ENCODE data around the gene RBM12.

DNA sequence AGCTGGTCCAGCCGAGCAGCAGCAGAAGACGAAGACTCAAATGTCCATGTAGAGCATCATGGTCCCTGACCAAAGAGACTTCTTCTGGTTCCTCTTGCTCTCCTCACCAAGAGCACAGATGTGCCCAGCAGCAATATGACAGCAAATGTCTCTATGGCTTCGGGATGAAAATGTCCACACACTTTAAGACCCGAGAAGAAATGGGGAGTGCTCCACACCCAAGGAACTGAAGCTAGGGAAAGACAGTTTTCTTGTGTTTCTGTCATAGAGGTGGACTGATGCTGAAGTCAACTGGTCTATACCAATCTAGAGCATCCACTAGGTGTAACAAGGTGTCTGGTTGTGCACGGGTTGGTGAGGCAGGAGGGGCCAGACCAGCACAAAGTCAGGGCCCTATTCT, 4.5 kb upstream of the RBM12 start:
- TF ChIP-seq, protein P1, sequence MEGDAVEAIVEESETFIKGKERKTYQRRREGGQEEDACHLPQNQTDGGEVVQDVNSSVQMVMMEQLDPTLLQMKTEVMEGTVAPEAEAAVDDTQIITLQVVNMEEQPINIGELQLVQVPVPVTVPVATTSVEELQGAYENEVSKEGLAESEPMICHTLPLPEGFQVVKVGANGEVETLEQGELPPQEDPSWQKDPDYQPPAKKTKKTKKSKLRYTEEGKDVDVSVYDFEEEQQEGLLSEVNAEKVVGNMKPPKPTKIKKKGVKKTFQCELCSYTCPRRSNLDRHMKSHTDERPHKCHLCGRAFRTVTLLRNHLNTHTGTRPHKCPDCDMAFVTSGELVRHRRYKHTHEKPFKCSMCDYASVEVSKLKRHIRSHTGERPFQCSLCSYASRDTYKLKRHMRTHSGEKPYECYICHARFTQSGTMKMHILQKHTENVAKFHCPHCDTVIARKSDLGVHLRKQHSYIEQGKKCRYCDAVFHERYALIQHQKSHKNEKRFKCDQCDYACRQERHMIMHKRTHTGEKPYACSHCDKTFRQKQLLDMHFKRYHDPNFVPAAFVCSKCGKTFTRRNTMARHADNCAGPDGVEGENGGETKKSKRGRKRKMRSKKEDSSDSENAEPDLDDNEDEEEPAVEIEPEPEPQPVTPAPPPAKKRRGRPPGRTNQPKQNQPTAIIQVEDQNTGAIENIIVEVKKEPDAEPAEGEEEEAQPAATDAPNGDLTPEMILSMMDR (IDR thresholded peaks at IDR 0.05) = no peak
- TF ChIP-seq EZH2 (IDR thresholded peaks at IDR 0.05; ENCODE audit: borderline replicate concordance, insufficient read depth, low read depth, low read length, poor library complexity, severe bottlenecking) = no peak
